Stomach (tissue), 4 donors: ENCODE results near the gene PRKCE.

Source experiments
- CTCF ChIP-seq, 7 experiments: fragments of 450-650 bp in 4 of 7; fragments of 200-600 bp in 3 of 7; sonication (generic) in 3 of 7; IDR thresholded peaks; one replicate each; pipeline ENCODE4 v1.5.1; 2016 to 2019; ENCODE audit warnings: antibody characterized with exemption in 7 of 7, control low read depth in 2 of 7, mild to moderate bottlenecking in 1 of 7
- EP300 ChIP-seq: sonication (generic); formaldehyde crosslinking; IDR thresholded peaks from one replicate; pipeline ENCODE4 v1.6.1; 2017; ENCODE audit warnings: antibody characterized with exemption
- POLR2A ChIP-seq, 4 donors: fragments of 450-650 bp; IDR thresholded peaks; one replicate each; pipeline ENCODE4 v1.6.1; 2016; ENCODE audit warnings: antibody characterized with exemption in 4 of 4, control low read depth in 2 of 4, mild to moderate bottlenecking in 1 of 4, moderate library complexity in 1 of 4
- POLR2AphosphoS5 ChIP-seq, 3 donors: sonication (generic); formaldehyde crosslinking; IDR thresholded peaks; one replicate each; pipeline ENCODE4 v1.6.1; 2016; ENCODE audit warnings: antibody characterized with exemption in 3 of 3

GRCh38 chr2:46236876-46237859 lies 585.7 kb downstream of the PRKCE start:
- TF ChIP-seq POLR2A (IDR thresholded peaks at IDR 0.05) (no peak), EP300 (no peak), CTCF (IDR thresholded peaks at IDR 0.05) (no peak), POLR2AphosphoS5 (IDR thresholded peaks at IDR 0.05) (no peak)
